Gastroesophageal sphincter (tissue), 3 donors: Measurements from ENCODE around the gene FAM120A.

Source experiments
- POLR2A ChIP-seq, 2 donors: fragments of 450-650 bp; IDR thresholded peaks; one replicate each; pipeline ENCODE4 v1.6.1; 2017; ENCODE audit warnings: antibody characterized with exemption in 2 of 2, mild to moderate bottlenecking in 2 of 2, moderate library complexity in 1 of 2
- POLR2AphosphoS5 ChIP-seq: sonication (generic); formaldehyde crosslinking; IDR thresholded peaks from one replicate; pipeline ENCODE4 v1.6.1; 2017; ENCODE audit warnings: antibody characterized with exemption
- TF ChIP-seq, protein P1 (sequence below), 4 experiments: fragments of 200-600 bp in 2 of 4; fragments of 450-650 bp in 2 of 4; sonication (generic) in 1 of 4; IDR thresholded peaks; one replicate each; pipeline ENCODE4 v1.5.1; 2017 to 2019; ENCODE audit warnings: antibody characterized with exemption in 4 of 4, mild to moderate bottlenecking in 2 of 4, moderate library complexity in 2 of 4

DNA sequence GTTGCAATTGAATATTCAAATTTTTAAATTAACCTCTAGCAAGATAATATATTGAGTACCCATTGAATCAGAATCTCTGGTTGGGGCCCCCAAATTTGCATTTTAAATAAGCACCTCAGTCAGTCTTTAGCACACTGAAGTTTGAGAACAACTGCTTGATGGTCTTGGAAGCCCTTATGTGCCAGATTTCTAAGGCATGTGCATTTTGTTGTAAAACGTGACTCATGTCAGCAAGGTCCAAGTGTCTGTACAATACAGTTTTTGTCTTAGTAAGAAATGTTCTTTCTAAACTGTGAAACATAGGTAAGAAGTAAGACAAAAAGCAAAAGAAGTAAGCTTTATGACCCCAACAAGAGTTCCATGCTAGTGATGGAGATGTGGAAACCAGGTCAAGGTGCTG is 65.8 kb downstream of the FAM120A start:
- TF ChIP-seq POLR2A (IDR thresholded peaks at IDR 0.05) (no peak), POLR2AphosphoS5 (no peak)
- TF ChIP-seq, protein P1, sequence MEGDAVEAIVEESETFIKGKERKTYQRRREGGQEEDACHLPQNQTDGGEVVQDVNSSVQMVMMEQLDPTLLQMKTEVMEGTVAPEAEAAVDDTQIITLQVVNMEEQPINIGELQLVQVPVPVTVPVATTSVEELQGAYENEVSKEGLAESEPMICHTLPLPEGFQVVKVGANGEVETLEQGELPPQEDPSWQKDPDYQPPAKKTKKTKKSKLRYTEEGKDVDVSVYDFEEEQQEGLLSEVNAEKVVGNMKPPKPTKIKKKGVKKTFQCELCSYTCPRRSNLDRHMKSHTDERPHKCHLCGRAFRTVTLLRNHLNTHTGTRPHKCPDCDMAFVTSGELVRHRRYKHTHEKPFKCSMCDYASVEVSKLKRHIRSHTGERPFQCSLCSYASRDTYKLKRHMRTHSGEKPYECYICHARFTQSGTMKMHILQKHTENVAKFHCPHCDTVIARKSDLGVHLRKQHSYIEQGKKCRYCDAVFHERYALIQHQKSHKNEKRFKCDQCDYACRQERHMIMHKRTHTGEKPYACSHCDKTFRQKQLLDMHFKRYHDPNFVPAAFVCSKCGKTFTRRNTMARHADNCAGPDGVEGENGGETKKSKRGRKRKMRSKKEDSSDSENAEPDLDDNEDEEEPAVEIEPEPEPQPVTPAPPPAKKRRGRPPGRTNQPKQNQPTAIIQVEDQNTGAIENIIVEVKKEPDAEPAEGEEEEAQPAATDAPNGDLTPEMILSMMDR (IDR thresholded peaks at IDR 0.05): no peak
